ENCODE data around the gene LSM11.
"Not testable (repeated sequence)": the region's sequence is repeated elsewhere in the genome, so short reads cannot be mapped to it uniquely, and the experiment has no call there.

The LSM11 gene

DNA sequence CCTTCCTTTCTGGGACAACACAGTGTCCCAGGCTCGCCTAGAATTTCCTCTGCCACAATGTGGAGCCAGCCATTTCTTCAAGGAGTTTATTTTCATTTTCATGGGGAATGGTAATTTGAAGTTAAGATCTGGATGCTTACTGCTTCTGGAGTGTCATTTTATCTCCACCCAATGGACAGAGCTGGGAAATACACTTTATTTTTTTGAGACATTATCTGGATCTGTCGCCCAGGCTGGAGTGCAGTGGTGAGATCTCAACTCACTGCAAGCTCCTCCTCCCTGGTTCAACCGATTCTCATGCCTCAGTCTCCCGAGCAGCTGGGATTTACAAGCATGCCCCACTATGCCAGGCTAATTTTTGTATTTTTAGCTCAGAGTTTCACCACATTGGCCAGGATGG is 25.0 kb upstream of the LSM11 start:
- Histone ChIP-seq H3K4me1 (ENCODE audit: control insufficient read depth, insufficient read depth, low read length) (no peaks in the 10 kb centered on the region), H3K27ac (ENCODE audit: low read depth, low read length) (no peak overlapping the region), H3K9me3 (ENCODE audit: control insufficient read depth, insufficient read depth, low read depth, low read length) (no peaks in the 10 kb centered on the region), H3K36me3 (ENCODE audit: control insufficient read depth, insufficient read depth, low read length) (no peaks in the 10 kb centered on the region), H3K9ac (ENCODE audit: low read length) (no peak overlapping the region), H3K27me3 (ENCODE audit: control insufficient read depth, insufficient read depth, low read length) (no peaks in the 10 kb centered on the region), H3K4me3 (ENCODE audit: low read depth, low read length) (no peak overlapping the region)

GRCh38 chr5:157719245-157719644 is 24.3 kb upstream of the LSM11 start:
- Histone ChIP-seq H3K9me3 (ENCODE audit: control insufficient read depth, insufficient read depth, low read depth, low read length) (no peaks in the 10 kb centered on the region), H3K36me3 (ENCODE audit: control insufficient read depth, insufficient read depth, low read length) (no peaks in the 10 kb centered on the region), H3K4me3 (ENCODE audit: low read depth, low read length) (no peak overlapping the region), H3K27me3 (ENCODE audit: control insufficient read depth, insufficient read depth, low read length) (no peaks in the 10 kb centered on the region), H3K27ac (ENCODE audit: low read depth, low read length) (no peak overlapping the region), H3K9ac (ENCODE audit: low read length) (no peak overlapping the region), H3K4me1 (ENCODE audit: control insufficient read depth, insufficient read depth, low read length) (no peaks in the 10 kb centered on the region)

DNA sequence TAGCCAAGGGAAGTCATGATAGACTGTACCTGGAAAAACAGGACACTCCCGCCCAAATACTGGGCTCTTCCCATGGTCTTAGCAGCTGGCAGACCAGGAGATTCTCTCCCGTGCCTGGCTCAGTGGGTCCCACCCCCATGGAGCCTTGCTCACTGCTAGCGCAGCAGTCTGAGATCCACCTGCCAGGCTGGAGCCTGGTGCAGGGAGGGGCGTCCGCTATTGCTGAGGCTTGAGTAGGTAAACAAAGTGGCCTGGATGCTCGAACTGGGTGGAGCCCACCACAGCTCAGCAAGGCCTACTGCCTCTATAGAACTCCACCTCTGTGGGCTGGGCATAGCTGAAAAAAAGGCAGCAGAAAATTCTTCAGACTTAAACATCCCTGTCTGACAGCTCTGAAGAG is 22.4 kb upstream of the LSM11 start:
- H3K27ac ChIP-seq (ENCODE audit: low read depth, low read length) = no peak overlapping the region
- H3K4me3 ChIP-seq (ENCODE audit: low read depth, low read length) = no peak overlapping the region
- H3K9ac ChIP-seq (ENCODE audit: low read length) = no peak overlapping the region
- H3K9me3 ChIP-seq (ENCODE audit: control insufficient read depth, insufficient read depth, low read depth, low read length) = no peaks in the 10 kb centered on the region
- no peaks in the 10 kb centered on the region for H3K27me3 ChIP-seq (ENCODE audit: control insufficient read depth, insufficient read depth, low read length)
- no peaks in the 10 kb centered on the region for H3K36me3 ChIP-seq (ENCODE audit: control insufficient read depth, insufficient read depth, low read length)
- H3K4me1 ChIP-seq (ENCODE audit: control insufficient read depth, insufficient read depth, low read length) = no peaks in the 10 kb centered on the region

DNA sequence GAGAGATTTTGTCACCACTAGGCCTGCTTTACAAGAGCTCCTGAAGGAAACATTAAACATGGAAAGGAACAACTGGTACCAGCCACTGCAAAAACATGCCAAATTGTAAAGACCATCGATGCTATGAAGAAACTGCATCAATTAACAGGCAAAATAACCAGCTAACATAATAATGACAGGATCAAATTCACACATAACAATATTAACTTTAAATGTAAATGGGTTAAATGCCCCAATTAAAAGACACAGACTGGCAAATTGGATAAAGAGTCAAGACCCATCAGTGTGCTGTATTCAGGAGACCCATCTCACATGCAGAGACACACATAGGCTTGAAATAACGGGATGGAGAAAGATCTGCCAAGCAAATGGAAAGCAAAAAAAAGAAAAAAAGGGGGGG is 20.6 kb upstream of the LSM11 start:
- H3K4me3 ChIP-seq (ENCODE audit: low read depth, low read length); H3K9ac ChIP-seq (ENCODE audit: low read length): not testable (repeated sequence)

DNA sequence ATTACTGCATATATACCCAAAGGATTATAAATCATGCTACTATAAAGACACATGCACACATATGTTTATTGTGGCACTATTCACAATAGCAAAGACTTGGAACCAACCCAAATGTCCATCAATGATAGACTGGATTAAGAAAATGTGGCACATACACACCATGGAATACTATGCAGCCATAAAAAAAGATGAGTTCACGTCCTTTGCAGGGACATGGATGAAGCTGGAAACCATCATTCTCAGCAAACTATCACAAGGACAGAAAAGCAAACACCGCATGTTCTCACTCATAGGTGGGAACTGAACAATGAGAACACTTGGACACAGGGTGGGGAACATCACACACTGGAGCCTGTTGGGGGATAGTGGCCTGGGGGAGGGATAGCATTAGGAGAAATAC is 16.9 kb upstream of the LSM11 start:
- H3K9me3 ChIP-seq (ENCODE audit: control insufficient read depth, insufficient read depth, low read depth, low read length); H3K36me3 ChIP-seq (ENCODE audit: control insufficient read depth, insufficient read depth, low read length); H3K4me1 ChIP-seq (ENCODE audit: control insufficient read depth, insufficient read depth, low read length); H3K27me3 ChIP-seq (ENCODE audit: control insufficient read depth, insufficient read depth, low read length); H3K27ac ChIP-seq (ENCODE audit: low read depth, low read length); H3K9ac ChIP-seq (ENCODE audit: low read length); H3K4me3 ChIP-seq (ENCODE audit: low read depth, low read length): not testable (repeated sequence)

More for the DNA sequence above, 20.6 kb upstream of the LSM11 start:
- H3K4me1 ChIP-seq (ENCODE audit: control insufficient read depth, insufficient read depth, low read length); H3K36me3 ChIP-seq (ENCODE audit: control insufficient read depth, insufficient read depth, low read length); H3K27ac ChIP-seq (ENCODE audit: low read depth, low read length); H3K9me3 ChIP-seq (ENCODE audit: control insufficient read depth, insufficient read depth, low read depth, low read length); H3K27me3 ChIP-seq (ENCODE audit: control insufficient read depth, insufficient read depth, low read length): not testable (repeated sequence)

DNA sequence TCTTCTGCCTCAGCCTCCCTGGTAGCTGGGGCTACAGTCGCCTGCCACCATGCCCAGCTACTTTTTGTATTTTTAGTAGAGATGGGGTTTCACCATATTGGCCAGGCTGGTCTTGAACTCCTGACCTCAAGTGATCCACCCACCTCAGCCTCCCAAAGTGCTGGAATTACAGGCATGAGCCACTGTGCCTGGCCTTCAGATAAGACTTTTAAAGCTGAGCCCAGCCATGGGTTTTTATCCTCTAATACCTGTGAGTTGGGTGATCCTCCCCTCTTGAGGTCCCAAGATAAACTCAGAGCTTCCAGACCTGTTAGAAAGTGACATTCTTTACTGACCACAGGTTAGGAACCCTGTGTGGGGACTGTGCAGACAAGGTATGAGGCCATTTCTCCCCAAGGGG is 15.7 kb upstream of the LSM11 start:
- H3K4me1 ChIP-seq (ENCODE audit: control insufficient read depth, insufficient read depth, low read length) = not testable (repeated sequence)

GRCh38 chr5:157729858-157730257 is 13.7 kb upstream of the LSM11 start:
- H3K27me3 ChIP-seq (ENCODE audit: control insufficient read depth, insufficient read depth, low read length) = no peaks in the 10 kb centered on the region
- no peak overlapping the region for H3K27ac ChIP-seq (ENCODE audit: low read depth, low read length)
- H3K9ac ChIP-seq (ENCODE audit: low read length) = no peak overlapping the region
- H3K9me3 ChIP-seq (ENCODE audit: control insufficient read depth, insufficient read depth, low read depth, low read length) = peaks cover 4% of the 10 kb centered on the region; the same call in 1 of the 2 replicates
- peaks cover 17% of the 10 kb centered on the region for H3K36me3 ChIP-seq (ENCODE audit: control insufficient read depth, insufficient read depth, low read length)
- H3K4me1 ChIP-seq (ENCODE audit: control insufficient read depth, insufficient read depth, low read length) = 0 out of 2 replicates have a peak, but pooled peaks cover 2% of the 10 kb centered on the region
- no peak overlapping the region for H3K4me3 ChIP-seq (ENCODE audit: low read depth, low read length)

More for the DNA sequence above, 15.7 kb upstream of the LSM11 start:
- H3K4me3 ChIP-seq (ENCODE audit: low read depth, low read length); H3K27ac ChIP-seq (ENCODE audit: low read depth, low read length); H3K9ac ChIP-seq (ENCODE audit: low read length); H3K27me3 ChIP-seq (ENCODE audit: control insufficient read depth, insufficient read depth, low read length); H3K36me3 ChIP-seq (ENCODE audit: control insufficient read depth, insufficient read depth, low read length); H3K9me3 ChIP-seq (ENCODE audit: control insufficient read depth, insufficient read depth, low read depth, low read length): not testable (repeated sequence)

- Histone ChIP-seq H3K4me3 (ENCODE audit: low read depth, low read length) (peak overlapping the region; percentile 90), H3K9ac (ENCODE audit: low read length) (no peak overlapping the region), H3K4me1 (ENCODE audit: control insufficient read depth, insufficient read depth, low read length) (0 out of 2 replicates have a peak, but pooled peaks cover 2% of the 10 kb centered on the region), H3K27ac (ENCODE audit: low read depth, low read length) (no peak overlapping the region), H3K36me3 (ENCODE audit: control insufficient read depth, insufficient read depth, low read length) (peaks cover 20% of the 10 kb centered on the region), H3K9me3 (ENCODE audit: control insufficient read depth, insufficient read depth, low read depth, low read length) (peaks cover 4% of the 10 kb centered on the region; the same call in 1 of the 2 replicates), H3K27me3 (ENCODE audit: control insufficient read depth, insufficient read depth, low read length) (no peaks in the 10 kb centered on the region)
Measured at GRCh38 chr5:157730900-157731271, 12.6 kb upstream of the LSM11 start.

DNA sequence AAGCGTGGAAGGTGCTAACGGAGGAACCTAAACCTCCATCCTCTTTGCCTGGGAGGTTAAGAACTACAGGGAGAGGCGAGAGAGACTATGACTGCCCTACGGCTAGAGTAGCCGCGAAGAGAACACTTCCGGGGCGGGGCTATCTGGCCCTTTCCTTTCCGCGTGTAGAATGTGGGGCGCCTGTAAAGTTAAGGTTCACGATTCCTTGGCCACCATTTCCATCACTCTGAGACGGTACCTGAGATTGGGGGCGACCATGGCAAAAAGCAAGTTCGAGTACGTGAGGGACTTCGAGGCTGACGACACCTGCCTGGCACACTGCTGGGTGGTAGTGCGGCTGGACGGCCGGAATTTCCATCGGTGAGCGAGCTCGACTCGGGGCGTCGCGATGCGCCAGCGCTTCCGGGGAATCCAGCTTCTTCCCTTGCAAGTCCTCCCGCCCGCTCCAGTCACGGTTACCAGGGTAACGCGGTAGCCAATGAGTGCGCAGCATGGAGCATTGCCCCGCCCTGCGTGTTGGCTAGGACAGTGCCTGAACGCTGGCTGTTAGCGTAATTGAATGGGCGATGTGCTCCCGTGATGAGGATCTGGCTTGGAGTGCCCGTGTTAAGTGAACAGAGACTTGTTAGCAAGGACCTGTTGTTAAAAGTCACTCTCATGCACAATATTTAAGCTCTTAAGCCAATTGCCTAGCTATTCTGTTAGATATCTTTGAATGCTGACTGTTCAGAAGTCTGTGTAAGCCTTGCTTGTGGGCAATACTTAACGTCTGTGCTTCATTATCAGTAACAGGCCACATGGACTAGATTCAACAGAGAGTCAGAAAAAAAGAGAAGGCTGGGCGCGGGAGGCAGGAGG is 12.0 kb upstream of the LSM11 start, which contains the start of gene THG1L:
THG1L (plus strand) TSS at position 149 of the 858 bp plus-strand sequence; CDS start at position 170, 21 bp downstream.
- Histone ChIP-seq H3K4me3 (ENCODE audit: low read depth, low read length) (peak within 1 kb of the TSS; percentile 90), H3K9ac (ENCODE audit: low read length) (peak within 1 kb of the TSS; percentile 86), H3K27me3 (ENCODE audit: control insufficient read depth, insufficient read depth, low read length) (no peaks in the 10 kb centered on the region), H3K36me3 (ENCODE audit: control insufficient read depth, insufficient read depth, low read length) (peaks cover 23% of the 10 kb centered on the region), H3K9me3 (ENCODE audit: control insufficient read depth, insufficient read depth, low read depth, low read length) (peaks cover 4% of the 10 kb centered on the region; the same call in 1 of the 2 replicates), H3K27ac (ENCODE audit: low read depth, low read length) (no peak within 1 kb of the TSS), H3K4me1 (ENCODE audit: control insufficient read depth, insufficient read depth, low read length) (0 out of 2 replicates have a peak, but pooled peaks cover 2% of the 10 kb centered on the region)

DNA sequence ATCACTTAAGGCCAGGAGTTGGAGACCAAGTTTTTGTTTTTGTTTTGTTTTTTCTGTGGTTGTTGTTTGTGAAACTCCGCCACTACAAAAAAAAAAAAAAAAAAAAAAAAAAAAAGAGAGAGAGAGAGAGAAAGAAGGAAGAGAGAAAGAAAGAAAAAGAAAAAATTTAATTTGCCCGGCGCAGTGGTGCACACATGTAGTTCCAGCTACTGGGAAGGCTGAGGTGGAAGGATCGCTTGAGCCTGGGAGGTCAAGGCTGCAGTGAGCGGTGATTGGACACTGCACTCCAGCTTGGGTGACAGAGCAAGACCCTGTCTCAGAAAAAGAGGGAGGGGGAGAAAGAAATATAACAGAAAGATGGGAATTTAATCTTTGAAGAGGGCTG is 11.4 kb upstream of the LSM11 start:
- H3K27ac ChIP-seq (ENCODE audit: low read depth, low read length) = no peak overlapping the region
- H3K4me3 ChIP-seq (ENCODE audit: low read depth, low read length) = peak overlapping the region; percentile 90
- no peak overlapping the region for H3K9ac ChIP-seq (ENCODE audit: low read length)

DNA sequence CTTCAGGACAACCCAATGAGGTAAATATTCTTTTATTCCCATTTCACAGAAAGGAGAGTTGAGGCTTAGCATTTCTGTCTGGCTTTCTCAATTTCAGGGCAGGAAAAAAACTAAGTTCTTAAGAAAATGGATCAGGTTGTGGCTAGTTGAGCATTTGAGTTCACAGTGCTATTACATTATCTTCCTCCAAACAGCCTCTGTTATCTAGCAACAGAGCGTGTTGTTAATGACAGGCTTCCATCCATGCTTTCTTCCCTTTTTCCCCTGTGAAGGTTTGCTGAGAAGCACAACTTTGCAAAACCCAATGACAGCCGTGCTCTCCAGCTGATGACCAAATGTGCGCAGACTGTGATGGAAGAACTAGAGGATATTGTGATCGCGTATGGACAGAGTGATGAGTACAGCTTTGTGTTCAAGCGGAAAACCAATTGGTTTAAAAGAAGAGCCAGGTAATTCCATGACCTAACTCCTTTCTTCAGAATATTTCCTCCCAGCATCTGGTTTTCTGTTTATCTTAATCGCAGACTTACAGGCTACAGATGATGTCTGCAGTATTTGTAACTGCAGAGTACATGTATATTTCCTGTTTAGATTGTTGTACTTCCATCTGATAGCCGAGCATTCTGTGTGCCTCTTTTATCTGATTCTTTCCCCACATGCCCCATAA is 10.8 kb upstream of the LSM11 start:
- H3K27me3 ChIP-seq (ENCODE audit: control insufficient read depth, insufficient read depth, low read length) = no peaks in the 10 kb centered on the region
- no peak overlapping the region for H3K9ac ChIP-seq (ENCODE audit: low read length)
- no peak overlapping the region for H3K4me3 ChIP-seq (ENCODE audit: low read depth, low read length)
- peaks cover 4% of the 10 kb centered on the region; the same call in 1 of the 2 replicates for H3K9me3 ChIP-seq (ENCODE audit: control insufficient read depth, insufficient read depth, low read depth, low read length)
- no peak overlapping the region for H3K27ac ChIP-seq (ENCODE audit: low read depth, low read length)
- H3K36me3 ChIP-seq (ENCODE audit: control insufficient read depth, insufficient read depth, low read length) = peaks cover 32% of the 10 kb centered on the region
- H3K4me1 ChIP-seq (ENCODE audit: control insufficient read depth, insufficient read depth, low read length) = 0 out of 2 replicates have a peak, but pooled peaks cover 2% of the 10 kb centered on the region

More for the DNA sequence above, 11.4 kb upstream of the LSM11 start:
- Histone ChIP-seq H3K4me1 (ENCODE audit: control insufficient read depth, insufficient read depth, low read length) (0 out of 2 replicates have a peak, but pooled peaks cover 2% of the 10 kb centered on the region), H3K27me3 (ENCODE audit: control insufficient read depth, insufficient read depth, low read length) (no peaks in the 10 kb centered on the region), H3K36me3 (ENCODE audit: control insufficient read depth, insufficient read depth, low read length) (peaks cover 26% of the 10 kb centered on the region), H3K9me3 (ENCODE audit: control insufficient read depth, insufficient read depth, low read depth, low read length) (peaks cover 4% of the 10 kb centered on the region; the same call in 1 of the 2 replicates)

Measured in HUES6 (cell line).